ENCODE results near the gene CDC14B.
"Not testable (repeated sequence)": the region's sequence is repeated elsewhere in the genome, so short reads cannot be mapped to it uniquely, and the experiment has no call there.

Gene CDC14B

DNA sequence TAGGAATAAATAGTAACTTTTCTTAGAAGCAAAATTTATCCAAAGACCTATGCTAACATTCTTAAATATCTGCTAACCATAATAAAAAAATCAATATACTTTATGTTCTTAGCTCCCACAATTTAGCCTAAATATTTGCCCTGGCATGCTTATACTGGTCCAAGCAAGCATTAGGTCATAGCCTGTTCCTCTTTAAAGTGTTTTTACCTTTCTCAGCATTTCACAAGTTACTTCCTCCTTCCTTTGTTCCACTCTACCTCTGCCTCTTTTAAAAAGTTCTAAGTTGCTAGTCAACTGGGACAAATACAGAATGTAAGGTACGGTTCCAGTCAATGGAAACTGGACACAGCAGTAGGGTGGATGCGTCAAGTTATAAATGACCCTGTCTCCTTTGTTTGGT lies 37.4 kb downstream of the CDC14B start:
- DNase-seq = not testable (repeated sequence)

DNA sequence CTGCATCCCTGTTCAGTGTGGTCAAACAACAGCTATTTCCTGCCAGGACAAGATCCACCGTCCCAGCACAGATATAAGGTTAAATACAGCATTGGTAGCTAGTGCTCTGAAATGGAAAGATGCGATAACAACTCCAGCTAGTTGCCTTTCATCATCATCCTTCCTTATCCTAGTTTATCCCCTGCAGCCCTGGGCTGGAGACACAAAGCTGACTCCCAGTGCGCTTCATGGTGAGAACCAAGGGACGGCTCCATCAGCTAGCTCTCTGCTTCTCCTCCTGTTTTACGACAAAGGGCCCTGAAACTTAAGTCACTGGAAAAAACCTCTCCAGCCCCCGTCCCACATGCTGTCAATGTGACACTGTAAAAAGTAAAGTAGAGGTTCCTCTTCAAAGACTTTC lies 37.9 kb downstream of the CDC14B start:
- DNase-seq = no peak

DNA sequence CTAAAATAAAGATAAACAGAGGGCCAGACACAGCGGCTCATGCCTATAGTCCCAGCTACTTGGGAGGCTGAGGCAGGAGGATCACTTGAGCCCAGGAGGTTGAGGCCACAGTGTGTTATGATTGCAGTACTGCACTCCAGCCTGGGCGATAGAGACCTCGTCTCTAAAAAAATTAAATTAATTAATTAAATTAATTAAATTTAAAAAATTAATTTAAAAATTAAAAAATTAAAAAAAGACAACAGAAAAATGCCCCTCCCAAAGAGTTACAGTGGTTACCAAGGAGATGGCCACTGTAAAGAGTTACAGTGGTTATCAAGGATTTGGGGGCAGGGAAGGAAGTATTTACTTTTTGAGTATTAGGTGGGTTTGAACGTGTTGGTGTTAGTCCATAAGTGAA lies 38.3 kb downstream of the CDC14B start:
- no peak for DNase-seq

DNA sequence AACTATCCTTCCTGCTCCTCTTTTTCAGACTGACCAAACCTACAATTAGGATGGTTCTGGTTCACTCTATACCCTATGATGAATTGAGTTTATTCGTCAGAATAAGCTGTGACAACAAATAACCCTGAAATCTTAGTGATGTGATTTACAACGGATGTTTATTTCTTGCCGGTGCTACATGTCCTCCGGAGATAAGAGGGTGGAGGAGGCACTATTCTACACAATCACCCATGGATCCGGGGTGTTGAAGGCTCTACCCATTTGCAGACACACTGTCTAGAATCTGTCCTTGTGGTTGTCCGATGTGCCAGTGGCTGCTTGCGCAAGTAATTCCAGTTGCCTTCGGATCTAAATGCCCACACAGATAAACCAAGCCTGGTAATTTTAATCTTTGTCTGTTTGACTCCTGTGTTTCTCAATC lies 44.7 kb downstream of the CDC14B start:
- DNase-seq = no peak

DNA sequence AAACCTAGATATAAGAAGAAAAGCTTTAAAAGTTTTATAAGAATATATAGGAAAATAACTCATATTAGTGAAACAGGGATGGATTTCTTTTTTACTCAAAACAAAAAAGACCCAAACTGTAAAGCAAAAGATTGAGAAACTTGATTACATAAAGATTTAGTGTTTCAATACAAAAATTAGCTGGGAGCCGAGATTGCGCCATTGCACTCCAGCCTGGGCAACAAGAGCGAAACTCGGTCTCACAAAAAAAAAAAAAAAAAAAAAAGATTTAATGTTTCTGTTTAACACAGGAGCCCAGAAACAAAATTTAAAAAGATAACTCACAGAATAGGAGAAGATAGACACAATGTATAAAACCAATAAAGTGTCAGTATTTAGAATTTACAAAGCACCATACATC lies 45.2 kb downstream of the CDC14B start:
- DNase-seq = no peak

DNA sequence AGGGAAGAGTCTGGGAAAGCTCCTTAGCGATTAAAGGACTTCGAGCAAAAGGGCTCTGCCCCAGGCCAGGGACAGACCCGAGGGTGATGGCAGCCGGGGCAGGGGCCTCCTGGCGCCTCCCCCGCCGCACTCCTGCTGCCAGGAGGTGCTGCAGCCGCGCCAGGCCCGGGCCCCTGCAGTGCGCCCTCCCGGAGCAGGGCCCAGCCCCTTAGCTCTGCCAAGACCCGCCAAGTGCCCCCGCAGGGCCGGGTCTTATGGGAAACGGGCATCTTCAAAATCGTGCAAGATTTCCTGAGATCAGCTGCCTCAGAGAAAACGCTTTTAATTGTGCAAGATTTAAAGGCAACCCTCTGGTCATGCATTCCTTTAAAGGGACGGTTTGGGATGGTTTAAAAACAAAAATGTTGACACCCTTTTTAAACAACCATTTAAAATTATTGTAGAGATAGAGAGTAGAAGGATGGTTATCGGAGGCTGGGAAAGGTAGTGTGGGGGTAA lies 52.4 kb downstream of the CDC14B start:
- no peak for DNase-seq

DNA sequence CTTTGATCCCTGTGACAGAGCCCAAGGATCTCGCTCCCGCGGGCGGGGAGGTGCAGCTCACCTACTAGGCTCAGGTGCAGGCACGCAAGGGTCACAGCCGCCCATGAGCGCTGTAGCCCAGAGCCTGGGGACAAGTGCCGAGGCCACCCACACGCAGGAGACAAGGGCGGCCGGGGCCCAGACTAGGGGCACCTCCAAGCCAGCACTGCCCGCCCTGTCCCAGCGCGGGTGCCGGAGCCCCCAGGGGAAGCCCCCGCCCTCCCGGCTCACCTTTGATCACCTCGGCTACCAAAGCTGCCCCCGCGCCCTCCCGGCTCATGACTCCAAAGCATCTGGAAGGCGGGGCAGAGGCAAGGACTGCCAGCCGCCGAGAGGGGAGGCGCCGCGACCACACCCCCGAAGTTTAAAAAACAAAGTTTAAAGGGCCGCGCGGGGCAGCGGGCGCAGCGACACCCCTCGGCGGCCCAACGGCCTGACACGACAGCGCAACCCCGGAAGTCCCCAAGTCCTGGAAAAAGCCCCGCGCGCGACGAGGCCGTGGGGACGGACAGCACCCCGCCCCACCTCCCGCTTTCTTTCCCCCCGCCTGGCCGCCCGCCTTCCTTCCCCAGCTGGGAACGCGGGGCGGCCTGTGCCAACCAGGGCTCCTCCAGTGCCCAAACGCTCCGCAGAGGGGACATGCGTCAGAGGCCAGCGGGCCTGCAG lies 53.0 kb downstream of the CDC14B start:
- peak; percentile 65 for DNase-seq

DNA sequence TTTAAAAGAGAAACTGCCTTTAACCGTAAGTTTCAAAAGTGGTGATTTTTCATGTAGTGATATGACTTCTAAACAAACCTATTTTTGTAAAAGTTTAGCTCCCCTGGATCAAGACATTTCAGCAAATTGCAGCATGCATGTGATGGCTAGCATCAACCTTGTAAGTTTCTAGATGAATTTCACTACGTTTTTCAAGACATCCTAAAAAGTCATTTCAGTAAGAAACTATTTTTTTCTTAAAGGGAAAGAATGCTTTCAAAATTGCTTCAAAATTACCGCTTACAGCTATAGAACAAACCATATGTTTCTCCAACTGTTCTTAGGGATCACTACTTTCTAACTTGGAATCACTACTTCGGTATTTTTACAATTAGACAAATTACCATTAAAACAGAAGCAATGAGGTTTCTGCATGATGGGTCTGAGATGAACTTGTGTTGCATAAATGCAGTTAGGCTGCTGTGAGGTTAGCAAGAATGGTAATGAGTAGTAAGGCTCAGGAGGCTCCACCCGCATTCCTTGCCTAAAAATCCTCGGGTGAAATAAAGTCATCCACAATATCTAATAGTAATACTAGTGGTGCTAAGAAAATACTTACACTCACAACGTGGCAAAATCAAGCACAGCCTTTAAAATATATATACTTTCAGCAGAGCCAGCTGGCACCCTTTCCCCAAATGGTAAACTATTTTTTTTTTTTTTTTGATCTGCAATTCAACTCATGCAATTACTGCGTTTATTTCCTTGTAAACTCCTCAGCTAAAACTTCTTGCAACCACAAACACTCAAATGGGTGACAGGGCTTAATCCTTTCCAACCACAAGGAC lies 53.8 kb downstream of the CDC14B start:
- DNase-seq = no peak

DNA sequence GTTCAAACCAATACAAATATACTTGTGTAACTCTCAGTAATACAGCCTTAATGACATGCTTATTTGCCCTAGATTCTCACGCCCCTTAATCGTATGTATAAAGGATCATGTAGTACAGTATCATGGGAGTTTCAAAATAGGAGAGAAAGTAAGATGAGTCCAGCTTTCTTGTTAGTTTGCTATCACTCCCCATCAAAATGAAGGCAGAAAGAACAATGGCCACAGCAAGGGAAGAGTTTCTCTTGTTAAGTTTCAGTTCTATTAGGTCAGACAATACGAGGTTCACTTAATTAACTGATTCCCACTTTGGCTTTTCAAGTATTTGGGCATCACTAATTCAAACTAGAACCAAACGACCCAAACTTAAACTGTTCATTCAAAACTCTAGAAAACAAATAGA lies 55.4 kb downstream of the CDC14B start:
- DNase-seq = no peak

DNA sequence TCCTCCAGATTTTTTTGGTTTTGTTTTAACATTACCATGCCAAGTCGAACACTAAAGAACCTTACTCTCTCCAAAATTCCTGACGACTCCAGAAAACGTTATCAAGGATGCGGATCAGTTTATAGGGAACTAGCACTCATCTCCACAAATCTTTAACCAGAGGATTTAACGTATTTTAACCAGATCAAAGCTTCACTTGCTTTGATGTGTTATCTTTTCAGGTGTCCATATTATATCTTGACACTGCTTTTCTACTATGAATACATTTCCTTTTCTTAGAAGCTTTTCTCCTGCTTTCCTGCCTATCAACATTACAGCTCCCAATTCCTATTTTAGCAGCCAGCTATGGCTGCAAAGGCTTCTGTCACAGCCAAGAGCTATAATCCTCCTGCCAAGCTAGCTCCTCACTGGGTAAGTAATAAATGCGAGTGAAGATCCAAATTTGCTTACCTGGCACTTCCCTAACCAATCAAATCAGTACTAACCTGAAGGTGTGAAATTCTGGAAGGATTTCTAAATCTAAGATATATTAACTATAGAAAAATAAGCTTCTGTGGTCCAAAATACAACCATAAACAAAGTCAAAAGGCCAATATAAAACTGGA lies 60.2 kb downstream of the CDC14B start:
- no peak for DNase-seq

DNA sequence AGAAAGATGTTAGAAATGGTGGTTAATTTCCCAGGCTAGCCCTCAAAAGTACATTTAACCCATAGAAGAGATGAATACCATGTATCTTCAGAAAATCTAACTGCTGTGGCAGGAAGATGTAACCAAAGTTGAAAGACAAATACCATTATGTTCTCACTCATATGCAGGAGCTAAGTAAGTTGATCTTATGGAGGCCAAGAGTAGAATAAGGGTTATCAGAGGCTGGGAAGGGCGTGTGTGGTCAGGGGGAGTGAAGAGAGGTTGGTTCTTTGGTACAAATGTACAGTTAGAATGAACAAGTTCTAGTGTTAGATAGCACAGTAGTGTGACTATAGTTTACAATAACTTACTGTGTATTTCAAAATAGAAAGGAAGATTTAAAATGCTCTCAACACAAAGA lies 61.7 kb downstream of the CDC14B start:
- no peak for DNase-seq

DNA sequence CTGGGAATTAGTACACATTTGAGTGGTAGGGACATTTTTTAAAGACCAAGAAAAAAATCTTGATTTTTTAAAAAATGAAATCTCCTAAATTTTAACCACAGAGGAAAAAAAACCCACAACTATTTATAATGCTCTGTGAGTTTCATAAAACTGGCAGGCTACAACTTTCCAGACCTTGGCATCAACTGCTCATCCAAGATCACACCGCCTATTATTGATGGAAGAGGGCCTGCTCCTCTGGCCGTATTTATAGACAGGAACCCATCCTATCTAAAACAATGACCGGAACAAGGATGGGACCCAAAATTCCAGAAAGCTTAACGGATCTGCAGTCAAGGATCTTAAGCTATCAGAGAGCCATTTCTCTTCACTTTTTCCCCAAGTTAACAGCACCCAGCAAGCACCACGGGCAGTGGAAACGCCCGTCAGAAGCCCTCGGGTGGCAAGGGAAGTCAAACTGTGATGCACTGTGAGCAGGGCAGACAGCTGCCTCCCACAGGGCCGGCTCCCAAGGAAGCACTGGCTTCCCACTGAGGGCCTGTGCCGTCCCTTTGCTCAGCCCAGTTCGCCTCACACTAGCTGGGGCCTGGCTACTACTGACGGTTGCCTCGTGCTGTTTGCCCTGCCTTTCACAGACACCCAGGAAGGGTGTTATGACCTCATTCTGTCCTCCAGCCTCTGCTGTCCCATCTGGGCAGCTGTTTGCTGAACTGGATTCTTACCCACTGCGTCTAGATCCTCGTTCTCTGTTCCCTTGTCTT lies 62.8 kb downstream of the CDC14B start:
- DNase-seq = no peak

DNA sequence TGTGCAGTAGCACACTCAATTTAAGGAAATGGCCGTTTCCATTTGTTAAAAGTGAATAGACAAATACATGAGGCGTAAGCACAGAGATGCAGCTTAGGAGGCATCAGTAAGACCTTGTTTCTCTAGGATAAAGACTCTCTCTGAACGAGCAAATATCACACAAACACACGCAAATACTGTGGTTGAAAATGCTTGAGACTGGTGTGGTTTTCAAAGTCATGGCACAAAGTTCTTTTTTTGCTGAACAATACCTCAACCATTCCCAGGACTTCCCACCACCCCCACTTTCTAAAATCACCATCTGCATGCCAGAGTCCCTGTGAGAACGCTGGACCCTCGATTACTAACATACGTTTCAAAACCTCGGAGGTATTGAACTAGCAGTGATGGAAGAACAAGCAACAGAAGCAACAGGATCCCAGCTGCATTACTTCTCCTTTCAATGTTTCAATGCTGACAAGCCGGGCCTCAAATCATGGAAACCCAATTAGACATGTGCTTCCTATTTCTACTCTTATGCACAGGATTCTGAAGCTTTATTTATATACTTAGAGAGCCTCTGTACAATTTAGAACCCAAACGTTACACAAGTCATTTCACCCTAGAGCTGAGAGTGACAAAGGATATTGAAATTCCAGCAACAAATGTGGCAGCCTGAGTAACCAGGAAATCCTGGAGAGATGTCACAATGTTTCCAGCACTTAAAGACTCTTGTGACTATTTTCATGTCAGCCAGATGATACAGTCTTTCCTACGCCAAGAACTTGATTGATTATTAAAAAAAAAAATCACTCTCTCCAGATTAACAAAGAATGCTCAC lies 63.9 kb downstream of the CDC14B start:
- DNase-seq = no peak

DNA sequence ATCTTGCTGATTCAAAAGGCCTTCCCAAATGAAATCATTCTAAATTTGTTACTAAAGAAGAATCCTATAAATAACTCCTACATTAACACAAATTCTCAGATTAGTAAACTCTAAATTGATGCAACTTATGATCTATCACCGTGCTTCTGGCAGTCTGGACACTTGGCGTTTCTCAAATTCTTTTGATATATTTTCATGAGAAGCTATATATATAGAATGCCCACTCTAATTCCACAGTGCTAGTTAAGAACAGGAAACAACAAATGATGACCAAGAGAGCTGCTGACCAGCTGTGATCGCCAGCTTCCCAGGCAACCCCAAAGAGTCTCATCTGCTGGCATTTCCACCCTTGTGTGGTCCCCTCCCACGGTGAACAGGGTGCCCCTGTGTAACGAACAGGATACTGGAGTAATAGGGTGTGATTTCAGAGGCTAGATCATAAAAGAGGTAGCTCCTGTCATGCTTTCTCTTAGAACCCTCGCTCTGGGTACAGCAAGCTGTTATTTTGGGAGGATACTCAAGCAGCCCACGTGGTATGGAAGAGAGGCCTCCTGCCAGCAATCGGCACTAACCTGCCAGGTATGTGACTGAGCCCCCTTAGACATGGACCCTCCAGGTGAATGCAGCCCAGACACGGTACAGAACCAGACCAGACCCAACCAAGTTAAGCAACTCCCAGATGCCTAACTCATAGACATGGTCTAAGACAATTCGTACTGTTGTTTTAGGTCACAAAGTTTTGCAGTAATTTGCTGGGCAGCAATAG lies 64.7 kb downstream of the CDC14B start:
- DNase-seq = no peak

DNA sequence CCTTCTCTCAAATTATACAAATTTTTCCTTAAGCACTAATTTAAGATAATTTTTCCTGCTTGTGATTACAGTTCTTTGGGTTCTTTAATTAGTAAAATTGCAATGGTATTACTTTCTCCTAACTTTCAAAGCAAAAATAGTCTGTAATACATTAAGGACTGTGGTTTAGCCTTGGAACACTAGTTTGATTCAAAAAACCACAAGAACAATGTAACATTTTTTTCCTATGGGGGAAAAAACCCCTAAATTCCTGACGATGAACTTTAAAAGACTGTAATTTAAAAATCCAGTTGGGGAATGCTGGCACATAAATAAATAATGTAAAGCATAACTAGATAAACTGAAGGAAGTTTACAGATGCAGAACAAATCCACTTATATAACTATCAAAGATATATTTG lies 65.3 kb downstream of the CDC14B start:
- no peak for DNase-seq

DNA sequence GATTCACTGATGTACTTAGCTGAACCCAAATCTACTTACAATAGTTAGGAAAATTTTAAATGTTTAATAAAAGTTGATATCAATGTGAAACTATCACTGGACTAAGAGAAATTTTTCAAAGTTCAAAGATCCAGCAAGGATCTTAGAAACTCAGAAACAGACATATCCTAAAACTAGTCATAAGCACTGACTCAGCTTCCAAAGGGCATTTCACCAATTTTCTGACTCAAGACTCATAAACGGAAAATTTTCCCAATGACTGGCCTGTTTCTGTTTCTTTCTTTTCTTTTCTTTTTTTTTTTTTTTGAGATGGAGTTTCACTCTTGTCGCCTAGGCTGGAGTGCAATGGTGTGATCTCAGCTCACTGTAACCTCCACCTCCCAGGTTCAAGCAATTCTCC lies 66.6 kb downstream of the CDC14B start:
- DNase-seq = no peak

DNA sequence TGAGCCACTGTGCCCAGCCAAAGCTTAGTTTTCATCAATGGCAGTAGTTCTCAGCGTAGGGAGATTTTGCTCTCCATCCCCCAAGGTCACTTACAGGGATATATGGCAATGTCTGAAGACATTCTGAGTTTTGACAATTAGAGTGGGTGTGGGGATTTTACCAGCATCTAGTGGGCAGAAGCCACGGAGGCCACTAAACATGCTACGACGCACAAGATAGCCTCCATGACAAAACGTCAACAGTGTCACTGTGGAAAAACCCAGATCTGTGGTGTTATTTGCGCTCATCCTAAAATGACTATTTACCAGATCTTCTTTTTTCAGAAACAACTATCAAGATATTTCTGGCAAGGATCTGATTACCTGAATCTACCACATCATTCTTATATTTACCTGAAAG lies 68.2 kb downstream of the CDC14B start:
- no peak for DNase-seq

DNA sequence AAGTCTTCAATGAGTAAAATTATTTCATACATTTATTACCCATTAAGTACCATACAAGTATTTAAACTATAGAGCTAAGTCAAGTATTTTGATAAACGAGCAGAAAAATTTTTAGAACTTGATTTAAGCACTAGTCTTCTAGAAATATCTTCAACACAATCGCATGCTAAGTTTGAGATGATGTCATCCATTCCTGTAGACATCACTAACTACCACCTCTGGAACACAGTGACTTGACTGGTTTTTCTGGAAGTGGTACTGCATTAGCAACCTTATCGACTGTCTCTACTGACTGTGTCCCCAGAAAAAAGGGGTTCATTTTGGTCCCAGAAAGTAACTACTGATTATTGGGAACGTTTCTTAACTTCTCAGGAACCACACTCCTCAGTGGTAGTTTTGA lies 69.0 kb downstream of the CDC14B start:
- DNase-seq = no peak

DNA sequence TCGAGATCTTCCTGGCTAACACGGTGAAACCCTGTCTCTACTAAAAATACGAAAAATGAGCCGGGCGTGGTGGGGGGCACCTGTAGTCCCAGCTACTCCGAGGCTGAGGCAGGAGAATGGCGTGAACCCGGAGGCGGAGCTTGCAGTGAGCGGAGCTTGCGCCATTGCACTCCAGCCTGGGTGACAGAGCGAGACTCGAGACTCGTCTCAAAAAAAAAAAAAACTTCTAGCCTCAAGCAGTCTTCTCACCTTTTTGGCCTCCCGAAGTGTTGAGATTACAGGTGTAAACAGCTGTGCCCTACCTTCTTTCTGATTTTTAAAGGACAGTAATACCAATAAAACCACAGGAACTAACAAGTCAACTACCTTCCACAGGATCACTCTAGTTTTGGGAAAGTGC lies 76.5 kb downstream of the CDC14B start:
- not testable (repeated sequence) for DNase-seq

DNA sequence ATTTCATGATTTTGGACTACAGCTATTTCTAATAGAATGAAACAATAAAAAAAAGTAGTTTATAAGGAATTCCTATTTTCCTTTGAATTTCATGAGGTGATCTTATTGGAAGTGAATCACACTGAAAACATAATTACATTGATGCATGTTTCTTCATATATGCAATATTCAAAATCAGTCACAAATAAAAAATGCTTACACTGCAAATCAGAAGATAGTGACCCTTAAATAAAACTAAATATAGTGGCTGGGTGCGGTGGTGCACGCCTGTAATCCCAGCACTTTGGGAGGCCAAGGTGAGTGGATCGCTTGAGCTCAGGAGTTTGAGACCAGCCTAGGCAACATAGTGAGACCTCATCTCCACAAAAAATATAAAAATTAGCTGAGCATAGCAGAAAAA lies 79.5 kb downstream of the CDC14B start:
- no peak for DNase-seq

DNA sequence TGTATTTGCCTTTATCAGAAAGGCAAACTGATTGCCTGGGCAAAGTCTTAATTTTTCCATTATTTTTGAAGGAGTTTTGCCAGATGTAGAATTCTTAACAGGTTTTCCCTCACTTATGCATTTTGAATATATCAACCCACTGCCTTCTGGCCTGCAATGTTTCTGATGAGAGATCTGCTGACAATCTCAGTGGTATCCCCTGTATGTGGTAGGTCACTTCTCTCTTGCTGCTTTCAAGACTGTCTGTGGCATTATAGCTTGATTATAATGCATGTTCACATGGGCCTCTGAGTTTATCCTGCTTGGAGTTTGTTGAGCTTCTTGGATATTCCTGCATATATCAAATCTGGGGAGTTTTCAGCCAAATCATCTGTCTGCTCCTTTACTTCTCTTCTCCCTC lies 87.5 kb downstream of the CDC14B start:
- DNase-seq = no peak

DNA sequence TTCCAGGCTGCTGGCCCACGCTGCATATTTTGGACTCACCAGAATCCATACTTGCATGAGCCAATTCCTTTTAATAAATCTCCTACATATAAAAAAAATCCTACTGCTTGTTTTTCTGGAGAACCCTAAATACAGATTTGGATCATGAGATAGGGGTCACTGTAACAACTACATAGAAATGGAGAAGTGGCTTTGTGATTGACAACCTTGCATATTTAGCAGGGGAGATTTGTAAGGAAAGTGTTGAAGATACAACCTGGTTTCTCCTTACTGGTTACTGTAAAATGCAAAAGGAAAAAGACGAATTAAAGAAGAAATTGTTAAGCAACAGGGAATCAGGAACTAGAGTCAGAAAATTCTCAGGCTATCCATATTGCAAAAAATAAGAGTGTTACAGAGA lies 94.9 kb downstream of the CDC14B start:
- no peak for DNase-seq
